Kidney epithelial cell (primary cell): ENCODE measurements around the gene MAP3K1. TPM values are rescaled to one million over a fixed set of nuclear protein-coding genes. Genes with fewer than 3 reads are reported as not detected.

Source experiments
- DNase-seq: peaks from one replicate; pipeline ENCODE4 v3.0.0-alpha.2; 2010; ENCODE audit warnings: low read depth
- H3K27me3 ChIP-seq: 2 replicates; pipeline ENCODE4 v1.6.0; 2011; ENCODE audit warnings: low read length; ENCODE audit not compliant: control insufficient read depth, insufficient read depth
- H3K36me3 ChIP-seq: 2 replicates; pipeline ENCODE4 v1.5.1; 2011; ENCODE audit warnings: low read length; ENCODE audit not compliant: control insufficient read depth, insufficient read depth
- H3K4me3 ChIP-seq: 2 replicates; pipeline ENCODE4 v1.5.1; 2011; ENCODE audit warnings: low read depth, mild to moderate bottlenecking, control low read depth, low read length
- CTCF ChIP-seq: IDR thresholded peaks from 2 replicates; pipeline ENCODE4 v1.5.1; 2011; ENCODE audit warnings: mild to moderate bottlenecking, moderate library complexity, low read length, control low read depth, inconsistent platforms; ENCODE audit not compliant: insufficient read depth, poor library complexity, severe bottlenecking
- total RNA-seq: library from RNA; depleted of rRNA; stranded (reverse); fragments of >200 nt; gene quantifications from 2 replicates; pipeline ENCODE4 v1.2.3, GENCODE V29; 2015

MAP3K1 gene
- total RNA-seq, 1 donor from 2014 or later: 21.3 TPM

- no peak overlapping the region for H3K4me3 ChIP-seq
- H3K36me3 ChIP-seq: peaks cover 1% of the 10 kb centered on the region
- no peak for TF ChIP-seq CTCF
- no peaks in the 10 kb centered on the region for H3K27me3 ChIP-seq
- no peak for DNase-seq
These were observed 123.5 kb downstream of the MAP3K1 start for GRCh38 chr5:56938858-56939257.

DNA sequence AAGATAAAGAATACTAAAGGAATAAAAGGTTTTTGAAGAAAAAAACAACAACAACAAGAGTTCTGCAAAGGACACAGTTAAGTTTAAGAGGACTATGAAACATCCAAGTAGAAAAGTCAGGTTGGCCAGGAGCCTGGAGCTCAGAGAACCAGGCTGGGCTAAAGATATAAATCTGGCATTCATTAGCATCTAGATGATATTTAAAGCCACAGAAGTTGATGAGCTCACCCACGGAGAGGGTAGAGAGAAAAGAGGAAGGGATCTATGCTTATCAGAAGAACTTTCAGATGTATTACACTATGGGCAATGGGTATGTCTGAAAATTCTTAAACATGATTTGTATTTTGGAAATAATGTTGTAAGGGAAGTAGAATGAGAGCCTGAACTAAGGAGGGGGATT, 126.6 kb downstream of the MAP3K1 start:
- Histone ChIP-seq H3K4me3 (no peak overlapping the region), H3K27me3 (no peaks in the 10 kb centered on the region), H3K36me3 (no peaks in the 10 kb centered on the region)
- DNase-seq: no peak
- TF ChIP-seq CTCF: no peak

Other genes starting within 250 kb of the MAP3K1 start
- 23.8 and 25.3 TPM in 2 replicates for gene SETD9, start 94.0 kb downstream of the MAP3K1 start, total RNA-seq
- gene MIER3, start 136.6 kb downstream of the MAP3K1 start, total RNA-seq: 13.5 and 18.1 TPM in 2 replicates